ENCODE results near the gene KHDC4. TPM values are rescaled to one million over a fixed set of nuclear protein-coding genes. Genes with fewer than 3 reads are reported as not detected.
"Not testable (repeated sequence)": the region's sequence is repeated elsewhere in the genome, so short reads cannot be mapped to it uniquely, and the experiment has no call there.

KHDC4 gene
- total RNA-seq, 1 donor from 2014 or later = 22.0 TPM

- no peak for DNase-seq (ENCODE audit: missing footprints)
- no peak for ATAC-seq
- intact Hi-C loops (cut with DNase I) = no loop called here
These were observed 13.1 kb upstream of the KHDC4 start for GRCh38 chr1:155947292-155947691.

GRCh38 chr1:155946633-155947219 lies 12.5 kb upstream of the KHDC4 start:
- DNase-seq (ENCODE audit: missing footprints) = no peak
- intact Hi-C loops (cut with DNase I) = no loop called here
- ATAC-seq = no peak

GRCh38 chr1:155944444-155944799 lies 10.2 kb upstream of the KHDC4 start:
- no peak for DNase-seq (ENCODE audit: missing footprints)
- no peak for ATAC-seq
- intact Hi-C loops (cut with DNase I) = loop anchor here (5.0 kb wide), 1 partner anchor 33 kb away; the partner anchor contains the start of gene ARHGEF2

GRCh38 chr1:155942578-155943141 lies 8.4 kb upstream of the KHDC4 start:
- intact Hi-C loops (cut with DNase I) = loop anchor here (5.0 kb wide), 1 partner anchor 35 kb away; the partner anchor contains the start of gene ARHGEF2
- ATAC-seq = no peak

GRCh38 chr1:155941845-155942531 lies 7.8 kb upstream of the KHDC4 start:
- ATAC-seq (no peak), DNase-seq (ENCODE audit: missing footprints) (no peak)
- intact Hi-C loops (cut with DNase I) = loop anchor here (2.0 to 5.0 kb wide), 2 partner anchors 21 to 35 kb away; partner anchors contain the start of gene ARHGEF2

More at GRCh38 chr1:155942578-155943141, 8.4 kb upstream of the KHDC4 start:
- DNase-seq (ENCODE audit: missing footprints) = no peak

GRCh38 chr1:155940993-155941844 lies 7.0 kb upstream of the KHDC4 start, which contains the start of gene RXFP4:
TSS of gene RXFP4 (plus strand) at chr1:155941638. CDS start at chr1:155941710, 72 bp downstream.
- DNase-seq (ENCODE audit: missing footprints) (no peak), ATAC-seq (no peak)
- intact Hi-C loops (cut with DNase I) = loop anchor here (2.0 to 5.0 kb wide), 2 partner anchors 22 to 36 kb away; partner anchors contain the start of gene ARHGEF2

- intact Hi-C loops (cut with DNase I) = loop anchor here (2.0 to 5.0 kb wide), 2 partner anchors 22 to 37 kb away; partner anchors contain the start of gene ARHGEF2
- DNase-seq (ENCODE audit: missing footprints) (no peak), ATAC-seq (peak; percentile 68)
These were observed 6.3 kb upstream of the KHDC4 start for GRCh38 chr1:155940482-155940992.

- DNase-seq (ENCODE audit: missing footprints) (no peak), ATAC-seq (no peak)
- intact Hi-C loops (cut with DNase I) = loop anchor here (1.0 kb wide), 1 partner anchor 51 kb away; no protein-coding TSS in a partner anchor
These were observed 4.0 kb upstream of the KHDC4 start for GRCh38 chr1:155938220-155938627.

- intact Hi-C loops (cut with DNase I) = loop anchor here (5.0 kb wide), 1 partner anchor 117 kb away; the partner anchor contains the start of genes LAMTOR2 and UBQLN4
- ATAC-seq = no peak
- DNase-seq (ENCODE audit: missing footprints) = no peak
These were observed 850 bp upstream of the KHDC4 start for GRCh38 chr1:155934936-155935590.

- intact Hi-C loops (cut with DNase I) = loop anchor here (5.0 kb wide), 1 partner anchor 119 kb away; the partner anchor contains the start of genes LAMTOR2 and UBQLN4
- DNase-seq (ENCODE audit: missing footprints) = no peak
These were observed 569 bp downstream of the KHDC4 start for GRCh38 chr1:155933591-155934096.

GRCh38 chr1:155932487-155932886 lies 1.7 kb downstream of the KHDC4 start:
- no peak for DNase-seq (ENCODE audit: missing footprints)
- no peak for ATAC-seq
- intact Hi-C loops (cut with DNase I) = loop anchor here (5.0 kb wide), 1 partner anchor 120 kb away; the partner anchor contains the start of genes LAMTOR2 and UBQLN4

More at GRCh38 chr1:155933591-155934096, 569 bp downstream of the KHDC4 start:
- ATAC-seq = no peak

GRCh38 chr1:155932081-155932480 lies 2.1 kb downstream of the KHDC4 start:
- intact Hi-C loops (cut with DNase I) = loop anchor here (5.0 kb wide), 1 partner anchor 120 kb away; the partner anchor contains the start of genes LAMTOR2 and UBQLN4
- DNase-seq (ENCODE audit: missing footprints) (no peak), ATAC-seq (no peak)

- intact Hi-C loops (cut with DNase I) = loop anchor here (5.0 kb wide), 1 partner anchor 121 kb away; the partner anchor contains the start of genes LAMTOR2 and UBQLN4
- DNase-seq (ENCODE audit: missing footprints) (no peak), ATAC-seq (no peak)
These were observed 2.7 kb downstream of the KHDC4 start for GRCh38 chr1:155931332-155932038.

- intact Hi-C loops (cut with DNase I) = loop anchor here (5.0 kb wide), 1 partner anchor 122 kb away; the partner anchor contains the start of genes LAMTOR2 and UBQLN4
- DNase-seq (ENCODE audit: missing footprints); ATAC-seq: not testable (repeated sequence)
These were observed 3.5 kb downstream of the KHDC4 start for GRCh38 chr1:155930725-155931124.

GRCh38 chr1:155929057-155929456 lies 5.2 kb downstream of the KHDC4 start:
- no peak for ATAC-seq
- intact Hi-C loops (cut with DNase I) = no loop called here
- no peak for DNase-seq (ENCODE audit: missing footprints)

- DNase-seq (ENCODE audit: missing footprints) = no peak
- no peak for ATAC-seq
- intact Hi-C loops (cut with DNase I) = no loop called here
These were observed 8.7 kb downstream of the KHDC4 start for GRCh38 chr1:155925506-155925905.

- intact Hi-C loops (cut with DNase I) = no loop called here
- no peak for DNase-seq (ENCODE audit: missing footprints)
- ATAC-seq = no peak
These were observed 13.5 kb downstream of the KHDC4 start for GRCh38 chr1:155920717-155921116.
